Esophagus squamous epithelium (tissue), 5 donors: ENCODE measurements around the gene PRPF39. TPM values are rescaled to one million over a fixed set of nuclear protein-coding genes. Genes with fewer than 3 reads are reported as not detected.
"Not testable (repeated sequence)": the region's sequence is repeated elsewhere in the genome, so short reads cannot be mapped to it uniquely, and the experiment has no call there.

ENCODE experiments used
- DNase-seq: peaks from one replicate; lab custom pipeline; 2025; lab: John Stamatoyannopoulos, UW
- H3K27ac ChIP-seq, 4 donors: fragments of 200-600 bp; sonication (generic); one replicate each; pipeline ENCODE4 v1.5.1; 2016 to 2019; ENCODE audit warnings: mild to moderate bottlenecking in 1 of 4
- H3K27me3 ChIP-seq, 4 donors: fragments of 200-600 bp; sonication (generic); 1 replicate in 3 of 4; 2 replicates in 1 of 4; pipeline versions ENCODE4 v1.5.1 to v1.6.0; 2017 to 2021; ENCODE audit warnings: antibody characterized with exemption in 1 of 4
- H3K36me3 ChIP-seq, 3 donors: fragments of 200-600 bp; sonication (generic); one replicate each; pipeline ENCODE4 v1.5.1; 2016 to 2019
- H3K4me1 ChIP-seq, 3 donors: fragments of 200-600 bp; sonication (generic); one replicate each; pipeline ENCODE4 v1.5.1; 2017 to 2019
- H3K4me3 ChIP-seq, 4 donors: fragments of 200-600 bp; sonication (generic); 1 replicate in 3 of 4; 2 replicates in 1 of 4; pipeline ENCODE4 v1.5.1; 2016 to 2019; ENCODE audit warnings: mild to moderate bottlenecking in 2 of 4, moderate library complexity in 1 of 4
- H3K9me3 ChIP-seq, 3 donors: fragments of 200-600 bp; sonication (generic); one replicate each; pipeline ENCODE4 v1.5.1; 2016 to 2019
- POLR2A ChIP-seq, 4 donors: fragments of 450-650 bp; IDR thresholded peaks; one replicate each; pipeline ENCODE4 v1.6.1; 2017; ENCODE audit warnings: antibody characterized with exemption in 4 of 4, mild to moderate bottlenecking in 4 of 4, moderate library complexity in 3 of 4
- WGBS, 2 donors: methylation state at CpG; one replicate each; pipeline ENCODE4 v1.1.5; 2018; 5-methylcytosine and 5-hydroxymethylcytosine counted together
- intact Hi-C: fragments of 100-400 bp; cut with DNase I; formaldehyde crosslinking; loops from one replicate; pipeline ENCODE4 v1.15.0; 2022
- total RNA-seq, 4 donors: library from RNA; depleted of rRNA; stranded (reverse); fragments of >200 nt; gene quantifications; one replicate each; pipeline ENCODE4 v1.1.0, GENCODE V29; 2016
- TF ChIP-seq, protein P1 (sequence below), 6 experiments: fragments of 450-650 bp in 4 of 6; fragments of 200-600 bp in 2 of 6; sonication (generic) in 2 of 6; IDR thresholded peaks; one replicate each; pipeline ENCODE4 v1.5.1; 2016 to 2019; ENCODE audit warnings: antibody characterized with exemption in 6 of 6, mild to moderate bottlenecking in 4 of 6, moderate library complexity in 4 of 6
- donor health status: DM: yes; HTN: yes; CAD: no.

Gene PRPF39
- total RNA-seq, 4 donors from 2014 or later, result 6.9 to 39.9 (median 19.2) TPM

DNA sequence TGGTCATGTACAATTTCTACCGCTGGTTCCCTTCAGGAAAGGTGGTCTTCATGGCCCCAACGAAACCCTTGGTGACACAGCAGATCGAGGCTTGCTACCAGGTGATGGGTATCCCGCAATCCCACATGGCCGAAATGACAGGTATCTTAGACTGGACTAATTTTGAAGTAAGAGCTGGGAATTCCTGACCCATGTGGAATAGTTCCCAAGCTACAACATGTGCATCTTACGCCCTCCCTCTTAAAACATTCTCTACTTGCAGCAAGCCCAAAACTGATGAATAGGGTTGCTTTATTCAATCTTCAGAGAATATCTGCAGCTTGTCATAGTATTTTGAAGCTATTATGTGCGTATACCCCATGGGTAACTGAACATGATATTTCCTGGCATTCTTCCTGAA is 52.5 kb downstream of the PRPF39 start:
- Histone ChIP-seq H3K27me3 (no peaks in the 10 kb centered on the region), H3K4me1 (peaks cover 0 to 43% (median 24%) of the 10 kb centered on the region in 3 donors), H3K27ac (peak overlapping the region; percentile 82 to 94 (median 93)), H3K36me3 (no peaks in the 10 kb centered on the region), H3K9me3 (no peaks in the 10 kb centered on the region), H3K4me3 (peak overlapping the region; percentile 58 to 96 (median 81))
- TF ChIP-seq POLR2A (IDR thresholded peaks at IDR 0.05), result no peak
- TF ChIP-seq, protein P1, sequence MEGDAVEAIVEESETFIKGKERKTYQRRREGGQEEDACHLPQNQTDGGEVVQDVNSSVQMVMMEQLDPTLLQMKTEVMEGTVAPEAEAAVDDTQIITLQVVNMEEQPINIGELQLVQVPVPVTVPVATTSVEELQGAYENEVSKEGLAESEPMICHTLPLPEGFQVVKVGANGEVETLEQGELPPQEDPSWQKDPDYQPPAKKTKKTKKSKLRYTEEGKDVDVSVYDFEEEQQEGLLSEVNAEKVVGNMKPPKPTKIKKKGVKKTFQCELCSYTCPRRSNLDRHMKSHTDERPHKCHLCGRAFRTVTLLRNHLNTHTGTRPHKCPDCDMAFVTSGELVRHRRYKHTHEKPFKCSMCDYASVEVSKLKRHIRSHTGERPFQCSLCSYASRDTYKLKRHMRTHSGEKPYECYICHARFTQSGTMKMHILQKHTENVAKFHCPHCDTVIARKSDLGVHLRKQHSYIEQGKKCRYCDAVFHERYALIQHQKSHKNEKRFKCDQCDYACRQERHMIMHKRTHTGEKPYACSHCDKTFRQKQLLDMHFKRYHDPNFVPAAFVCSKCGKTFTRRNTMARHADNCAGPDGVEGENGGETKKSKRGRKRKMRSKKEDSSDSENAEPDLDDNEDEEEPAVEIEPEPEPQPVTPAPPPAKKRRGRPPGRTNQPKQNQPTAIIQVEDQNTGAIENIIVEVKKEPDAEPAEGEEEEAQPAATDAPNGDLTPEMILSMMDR (IDR thresholded peaks at IDR 0.05), result no peak
- WGBS, 2 donors, result 0 to 4% methylated on average over 7 of the region's 7 CpGs
- intact Hi-C loops, result loop anchor here (5.0 to 10.0 kb wide), 2 partner anchors 118 to 174 kb away; partner anchors contain the start of genes KLHL28, MIS18BP1 and TOGARAM1
- no peak for DNase-seq

- H3K4me1 ChIP-seq, result peaks cover 0 to 28% (median 19%) of the 10 kb centered on the region in 3 donors
- no peak overlapping the region for H3K27ac ChIP-seq
- no peak for TF ChIP-seq POLR2A (IDR thresholded peaks at IDR 0.05)
- TF ChIP-seq, protein P1 (IDR thresholded peaks at IDR 0.05), result no peak
- H3K36me3 ChIP-seq, result peaks cover 0 to 6% (median 0%) of the 10 kb centered on the region in 3 donors
- no peak overlapping the region for H3K4me3 ChIP-seq
- intact Hi-C loops, result no loop called here
- no peaks in the 10 kb centered on the region for H3K27me3 ChIP-seq
- DNase-seq, result no peak
- 90 to 100% methylated on average over 6 of the region's 6 CpGs for WGBS, 2 donors
- no peaks in the 10 kb centered on the region for H3K9me3 ChIP-seq
These were observed 56.8 kb downstream of the PRPF39 start for GRCh38 chr14:45140661-45141187.

DNA sequence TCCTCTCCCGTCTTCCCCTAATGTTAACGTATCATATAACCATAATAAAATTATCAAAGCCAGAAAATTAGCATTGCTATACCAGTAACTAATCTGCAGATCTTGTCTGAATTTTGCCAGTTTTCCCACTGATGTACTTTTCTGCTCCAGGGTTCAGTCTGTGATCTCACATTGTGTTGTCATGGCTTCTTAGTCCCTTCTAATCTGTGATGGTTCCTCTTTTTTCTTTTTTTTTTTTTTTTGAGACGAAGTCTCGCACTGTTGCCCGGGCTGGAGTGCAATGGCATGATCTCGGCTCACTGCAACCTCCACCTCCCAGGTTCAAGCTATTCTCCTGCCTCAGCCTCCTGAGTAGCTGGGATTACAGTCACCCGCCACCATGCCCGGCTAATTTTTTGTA is 58.2 kb downstream of the PRPF39 start:
- H3K4me3 ChIP-seq, H3K27me3 ChIP-seq, H3K9me3 ChIP-seq, intact Hi-C loops, H3K27ac ChIP-seq, DNase-seq, H3K36me3 ChIP-seq: not testable (repeated sequence)
- WGBS, 2 donors, result 89 to 95% methylated on average over 2 to 8 of the region's 8 CpGs
- H3K4me1 ChIP-seq, result peaks cover 0 to 17% (median 9%) of the 10 kb centered on the region in 3 donors

DNA sequence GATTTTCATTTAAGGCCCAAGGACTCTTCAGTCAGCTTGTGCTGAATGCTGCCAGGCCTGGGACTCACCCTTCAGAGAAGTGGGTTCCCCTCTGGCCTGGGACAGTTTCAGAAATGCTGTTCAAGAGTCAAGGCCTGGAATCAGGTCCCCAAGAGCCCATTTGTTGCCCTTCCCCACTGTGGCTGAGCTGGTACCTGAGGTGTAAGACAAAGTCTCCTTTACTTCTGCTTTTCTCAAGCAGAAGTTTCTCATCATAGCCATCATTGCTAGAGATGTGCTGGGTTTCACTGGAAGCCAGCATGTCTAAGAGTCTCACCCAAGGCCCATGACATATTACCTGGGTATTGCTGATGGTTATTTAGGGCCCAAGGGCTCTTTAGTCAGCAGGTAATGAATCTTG is 60.7 kb downstream of the PRPF39 start:
- DNase-seq, result no peak
- TF ChIP-seq, protein P1 (IDR thresholded peaks at IDR 0.05), result no peak
- no peak for TF ChIP-seq POLR2A (IDR thresholded peaks at IDR 0.05)
- H3K36me3 ChIP-seq, result peaks cover 0 to 13% (median 0%) of the 10 kb centered on the region in 3 donors
- intact Hi-C loops, result no loop called here
- no peaks in the 10 kb centered on the region for H3K9me3 ChIP-seq
- no peak overlapping the region for H3K27ac ChIP-seq
- H3K4me3 ChIP-seq, result no peak overlapping the region
- no peaks in the 10 kb centered on the region for H3K27me3 ChIP-seq
- peaks cover 0 to 6% (median 0%) of the 10 kb centered on the region in 3 donors for H3K4me1 ChIP-seq

DNA sequence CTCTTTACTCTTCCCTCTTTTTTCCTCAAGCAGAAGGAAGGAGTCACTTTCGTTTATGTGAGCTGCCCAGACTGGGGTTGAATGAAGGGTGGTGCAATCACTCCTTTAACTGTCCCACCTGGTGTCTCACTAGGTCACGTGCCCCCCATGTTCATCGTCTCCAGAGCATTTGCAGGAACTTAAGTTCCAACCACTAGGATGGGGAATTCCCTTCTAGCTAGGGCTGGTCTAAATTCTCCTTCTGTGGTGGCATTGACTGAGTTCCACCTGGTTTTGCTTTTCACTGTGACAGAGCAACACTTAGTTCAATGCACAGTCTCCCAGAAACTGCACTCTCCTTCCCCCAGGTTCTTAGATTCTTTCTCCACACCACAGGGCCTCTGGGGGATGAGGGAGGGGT is 61.3 kb downstream of the PRPF39 start:
- H3K27me3 ChIP-seq, result no peaks in the 10 kb centered on the region
- H3K4me3 ChIP-seq, result no peak overlapping the region
- H3K9me3 ChIP-seq, result no peaks in the 10 kb centered on the region
- no peak for DNase-seq
- H3K36me3 ChIP-seq, result peaks cover 0 to 14% (median 0%) of the 10 kb centered on the region in 3 donors
- no peak overlapping the region for H3K27ac ChIP-seq
- intact Hi-C loops, result no loop called here
- WGBS, 2 donors, result 74 to 90% methylated on average over 3 of the region's 3 CpGs
- H3K4me1 ChIP-seq, result peaks cover 0 to 6% (median 0%) of the 10 kb centered on the region in 3 donors
- TF ChIP-seq, protein P1 (IDR thresholded peaks at IDR 0.05), result no peak
- no peak for TF ChIP-seq POLR2A (IDR thresholded peaks at IDR 0.05)
